BJ (cell line): Measurements from ENCODE around the gene FNDC3B. TPM values are rescaled to one million over a fixed set of nuclear protein-coding genes. Genes with fewer than 3 reads are reported as not detected.

Source experiments
- CTCF ChIA-PET: fragments of 350-600 bp; formaldehyde crosslinking; extraction: SDS; loops from one replicate; lab custom pipeline; 2021; ENCODE audit warnings: antibody characterized with exemption, inconsistent platforms; lab: Yijun Ruan, JAX
- POLR2A ChIA-PET: fragments of 300-600 bp; sonication (Branson Sonifier 250); formaldehyde crosslinking; extraction: SDS; loops from one replicate; lab custom pipeline; 2021; ENCODE audit warnings: antibody characterized with exemption; lab: Charles Lee
- DNase-seq: peaks from one replicate; pipeline ENCODE4 v3.0.0-alpha.2; 2011; ENCODE audit warnings: low read depth
- H3K27me3 ChIP-seq: 2 replicates; pipeline ENCODE4 v1.6.0; 2011; ENCODE audit warnings: low read length; ENCODE audit not compliant: control insufficient read depth, insufficient read depth
- H3K36me3 ChIP-seq: 2 replicates; pipeline ENCODE4 v1.5.1; 2011; ENCODE audit warnings: low read length; ENCODE audit not compliant: control insufficient read depth, insufficient read depth
- H3K4me3 ChIP-seq: 2 replicates; pipeline ENCODE4 v1.5.1; 2011; ENCODE audit warnings: low read depth, mild to moderate bottlenecking, control low read depth, low read length
- CTCF ChIP-seq: IDR thresholded peaks from 2 replicates; pipeline ENCODE4 v1.5.1; 2011; ENCODE audit warnings: low read depth, mild to moderate bottlenecking, control low read depth, inconsistent platforms, low read length, moderate library complexity; ENCODE audit not compliant: insufficient read depth
- polyA plus RNA-seq: library from polyadenylated mRNA; depleted of rRNA; stranded (reverse); fragments of >200 nt; gene quantifications from 2 replicates; pipeline ENCODE4 v1.2.3, GENCODE V29; 2011

The FNDC3B gene
- polyA plus RNA-seq, 1 experiment, result 28.6 TPM

GRCh38 chr3:172047567-172048115 is 8.3 kb downstream of the FNDC3B start:
- DNase-seq, result no peak
- ChIA-PET CTCF (interaction anchor here (0.6 kb wide), 1 partner anchor 75 kb away, joined by 3 read pairs; no protein-coding TSS in a partner anchor), POLR2A (no interaction called here)
- Histone ChIP-seq H3K27me3 (no peaks in the 10 kb centered on the region), H3K4me3 (no peak overlapping the region), H3K36me3 (peaks cover 5% of the 10 kb centered on the region)
- TF ChIP-seq CTCF, result no peak

GRCh38 chr3:172048599-172048998 is 9.2 kb downstream of the FNDC3B start:
- DNase-seq, result no peak
- H3K4me3 ChIP-seq, result no peak overlapping the region
- H3K36me3 ChIP-seq, result peaks cover 5% of the 10 kb centered on the region
- TF ChIP-seq CTCF, result no peak
- H3K27me3 ChIP-seq, result no peaks in the 10 kb centered on the region
- POLR2A ChIA-PET, result no interaction called here
- CTCF ChIA-PET, result no interaction called here

- H3K36me3 ChIP-seq, result peaks cover 11% of the 10 kb centered on the region
- ChIA-PET POLR2A (no interaction called here), CTCF (interaction anchor here (0.9 kb wide), 1 partner anchor 278 kb away, joined by 4 read pairs; no protein-coding TSS in a partner anchor)
- TF ChIP-seq CTCF, result no peak
- DNase-seq, result no peak
- no peak overlapping the region for H3K4me3 ChIP-seq
- no peaks in the 10 kb centered on the region for H3K27me3 ChIP-seq
Measured at GRCh38 chr3:172051310-172051956, 12.1 kb downstream of the FNDC3B start.

GRCh38 chr3:172051957-172052354 is 12.6 kb downstream of the FNDC3B start:
- no peaks in the 10 kb centered on the region for H3K27me3 ChIP-seq
- H3K36me3 ChIP-seq, result peaks cover 11% of the 10 kb centered on the region
- H3K4me3 ChIP-seq, result no peak overlapping the region
- no peak for DNase-seq
- no peak for TF ChIP-seq CTCF
- ChIA-PET CTCF (no interaction called here), POLR2A (no interaction called here)

GRCh38 chr3:172052405-172052804 is 13.0 kb downstream of the FNDC3B start:
- no peak for DNase-seq
- TF ChIP-seq CTCF, result no peak
- ChIA-PET POLR2A (no interaction called here), CTCF (interaction anchor here (0.6 to 0.7 kb wide), 2 partner anchors 10 to 155 kb away, joined by 3 read pairs; no protein-coding TSS in a partner anchor)
- H3K36me3 ChIP-seq, result peaks cover 13% of the 10 kb centered on the region
- no peak overlapping the region for H3K4me3 ChIP-seq
- no peaks in the 10 kb centered on the region for H3K27me3 ChIP-seq
